Uterus (tissue), 2 donors: Measurements from ENCODE around the gene CYP2W1.

Experiments used
- CTCF ChIP-seq, 4 experiments: fragments of 200-600 bp in 2 of 4; fragments of 450-650 bp in 2 of 4; sonication (generic) in 2 of 4; IDR thresholded peaks; one replicate each; pipeline ENCODE4 v1.5.1; 2016 to 2019; ENCODE audit warnings: antibody characterized with exemption in 4 of 4, mild to moderate bottlenecking in 2 of 4, moderate library complexity in 1 of 4
- POLR2A ChIP-seq, 2 donors: fragments of 450-650 bp; IDR thresholded peaks; one replicate each; pipeline ENCODE4 v1.6.1; 2016; ENCODE audit warnings: antibody characterized with exemption in 2 of 2, mild to moderate bottlenecking in 1 of 2, moderate library complexity in 1 of 2

- TF ChIP-seq POLR2A (IDR thresholded peaks at IDR 0.05) = no peak
- TF ChIP-seq CTCF (IDR thresholded peaks at IDR 0.05) = no peak
Observed at GRCh38 chr7:968205-969105, 14.5 kb upstream of the CYP2W1 start.
